Right ventricle myocardium superior (tissue), 1 donor: ENCODE results near the gene TMEM205. TPM values are rescaled to one million over a fixed set of nuclear protein-coding genes. Genes with fewer than 3 reads are reported as not detected.
A peak's percentile ranks its signal among the peaks of the same experiment; 100 is the strongest.
"Not testable (repeated sequence)": the region's sequence is repeated elsewhere in the genome, so short reads cannot be mapped to it uniquely, and the experiment has no call there.

Source experiments
- ATAC-seq: fragments of 200-7000 bp; cut with Tn5 transposase; one replicate; pipeline ENCODE4 v1.9.1; 2020; ENCODE audit warnings: mild to moderate bottlenecking; ENCODE audit not compliant: poor library complexity
- DNase-seq: peaks from one replicate; pipeline ENCODE4 v3.0.0-alpha.2; 2020
- intact Hi-C: fragments of 100-400 bp; cut with DNase I; formaldehyde crosslinking; loops from one replicate; pipeline ENCODE4 v1.11.2; 2022
- long read RNA-seq: library from polyadenylated mRNA; unstranded; transcript quantifications from one replicate; pipeline ENCODE4 v2.0.0, GENCODE V29; 2021
- total RNA-seq: library from RNA; stranded (reverse); fragmentation: NEBNext Ultra II Directional; extraction: Animal tissue kit (Norgen Biotek cat#: 25700); gene quantifications from one replicate; pipeline ENCODE4 v1.2.1, GENCODE V29; 2021
- donor health status: DM: no; HTN: yes; CAD: no; lungs with severe emphysema.

The TMEM205 gene
- 105 TPM for total RNA-seq
- long read RNA-seq, transcript TMEM205-210 (4 exons, 840 nt): minor isoform, 9 of 61 reads
- long read RNA-seq, transcript TMEM205-202 (4 exons, 916 nt): minor isoform, 7 of 61 reads
- long read RNA-seq, transcript TMEM205-205 (4 exons, 677 nt): minor isoform, 6 of 61 reads
- long read RNA-seq, transcript TMEM205-216 (4 exons, 792 nt): major isoform, 31 of 61 reads
- long read RNA-seq, partial matches to known transcripts: 0 of 61 reads
- long read RNA-seq, other reads (novel, unspliced or antisense): 0 of 61 reads

- intact Hi-C loops: no loop called here
- ATAC-seq (peak; percentile 96), DNase-seq (peak; percentile 98)
Measured at GRCh38 chr19:11346104-11346940, at the start of gene TMEM205, which contains the start of gene CCDC159. Gene TMEM205 (minus strand): TSS chr19:11346268. CDS start chr19:11345619, 649 bp downstream. Gene CCDC159 (plus strand): TSS chr19:11346519. CDS start chr19:11346607, 88 bp downstream.

- intact Hi-C loops: no loop called here
- no peak for ATAC-seq
- no peak for DNase-seq
Measured at GRCh38 chr19:11390933-11391680, 45.0 kb upstream of the TMEM205 start.

- no peak for DNase-seq
- ATAC-seq: no peak
- intact Hi-C loops: no loop called here
Measured at GRCh38 chr19:11390359-11390758, 44.3 kb upstream of the TMEM205 start.

GRCh38 chr19:11387162-11388034, 41.3 kb upstream of the TMEM205 start:
- ATAC-seq (no peak), DNase-seq (no peak)
- intact Hi-C loops: loop anchor here (10.0 kb wide), 2 partner anchors 47 to 93 kb away; partner anchors contain the start of genes ODAD3, PRKCSH and TSPAN16

- DNase-seq: no peak
- no peak for ATAC-seq
- intact Hi-C loops: loop anchor here (10.0 kb wide), 2 partner anchors 50 to 90 kb away; partner anchors contain the start of genes ODAD3, PRKCSH and TSPAN16
Measured at GRCh38 chr19:11384778-11385129, 38.7 kb upstream of the TMEM205 start.

GRCh38 chr19:11383706-11384048, 37.6 kb upstream of the TMEM205 start:
- no peak for ATAC-seq
- intact Hi-C loops: loop anchor here (10.0 kb wide), 2 partner anchors 51 to 89 kb away; partner anchors contain the start of genes ODAD3, PRKCSH and TSPAN16
- DNase-seq: no peak

GRCh38 chr19:11382898-11383705, 37.0 kb upstream of the TMEM205 start:
- intact Hi-C loops: loop anchor here (10.0 kb wide), 2 partner anchors 52 to 88 kb away; partner anchors contain the start of genes ODAD3, PRKCSH and TSPAN16
- ATAC-seq: peak; percentile 15

GRCh38 chr19:11380653-11381537, 34.8 kb upstream of the TMEM205 start:
- intact Hi-C loops: loop anchor here (10.0 kb wide), 2 partner anchors 54 to 86 kb away; partner anchors contain the start of genes ODAD3, PRKCSH and TSPAN16
- peak; percentile 96 for DNase-seq
- peak; percentile 91 for ATAC-seq

More at GRCh38 chr19:11382898-11383705, 37.0 kb upstream of the TMEM205 start:
- DNase-seq: peak; percentile 73

GRCh38 chr19:11379857-11380350, 33.8 kb upstream of the TMEM205 start:
- no peak for DNase-seq
- intact Hi-C loops: loop anchor here (10.0 kb wide), 2 partner anchors 55 to 85 kb away; partner anchors contain the start of genes ODAD3, PRKCSH and TSPAN16
- no peak for ATAC-seq

- intact Hi-C loops: not testable (repeated sequence)
Measured at GRCh38 chr19:11379269-11379845, 33.3 kb upstream of the TMEM205 start.

GRCh38 chr19:11378319-11379189, 32.5 kb upstream of the TMEM205 start:
- intact Hi-C loops: no loop called here
- peak; percentile 71 for DNase-seq
- no peak for ATAC-seq

More at GRCh38 chr19:11379269-11379845, 33.3 kb upstream of the TMEM205 start:
- DNase-seq, ATAC-seq: not testable (repeated sequence)

- DNase-seq (no peak), ATAC-seq (no peak)
- intact Hi-C loops: no loop called here
Measured at GRCh38 chr19:11377756-11378155, 31.7 kb upstream of the TMEM205 start.

GRCh38 chr19:11377237-11377636, 31.2 kb upstream of the TMEM205 start:
- no peak for DNase-seq
- no peak for ATAC-seq
- intact Hi-C loops: no loop called here

GRCh38 chr19:11375143-11375948, 29.3 kb upstream of the TMEM205 start:
- intact Hi-C loops: no loop called here
- ATAC-seq (peak; percentile 7), DNase-seq (peak; percentile 76)
